Measurements from ENCODE around the gene BEND6.
"Not testable (repeated sequence)": the region's sequence is repeated elsewhere in the genome, so short reads cannot be mapped to it uniquely, and the experiment has no call there.

BEND6 gene

GRCh38 chr6:56986611-56987010, 31.7 kb downstream of the BEND6 start:
- no peak for DNase-seq

- DNase-seq = no peak
These were observed 33.2 kb downstream of the BEND6 start for GRCh38 chr6:56988145-56988544.

DNA sequence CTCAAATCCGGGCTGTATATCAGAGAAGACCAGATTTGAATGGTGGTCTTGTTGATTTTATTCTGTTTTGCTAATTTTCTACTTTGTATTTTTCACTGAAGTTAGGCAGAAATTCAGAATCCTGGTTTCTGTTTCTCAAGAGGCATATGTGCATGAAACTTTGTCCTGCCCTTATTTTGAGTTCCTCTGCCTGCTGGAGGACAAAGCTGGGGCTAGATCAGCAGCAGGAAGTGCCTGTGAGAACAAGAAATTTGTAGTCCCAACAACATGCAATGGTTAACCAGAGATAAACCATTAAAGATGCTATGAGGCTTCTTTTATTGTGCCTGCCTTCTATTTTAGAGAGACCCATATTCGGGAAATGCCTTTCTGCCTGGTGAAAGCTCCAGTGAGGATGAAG, 37.1 kb downstream of the BEND6 start:
- no peak for DNase-seq

DNA sequence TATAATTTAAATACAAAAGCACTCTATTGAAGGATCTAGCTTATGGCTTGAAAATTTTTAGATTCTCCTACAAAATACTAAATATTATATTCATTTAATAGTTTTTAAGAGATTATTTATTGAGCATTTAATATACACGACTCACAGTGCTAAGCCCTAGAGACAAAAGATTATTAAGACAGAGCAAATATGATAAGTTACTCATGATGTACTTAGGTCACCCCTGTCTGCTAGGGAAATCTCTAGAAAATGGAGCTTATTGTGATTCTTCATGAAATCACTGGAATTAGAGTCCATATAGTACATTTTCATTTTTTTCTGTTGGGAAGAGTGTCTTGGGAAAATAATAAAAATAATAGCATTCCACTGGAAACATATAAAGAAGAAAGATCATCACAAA, 37.8 kb downstream of the BEND6 start:
- DNase-seq = no peak

GRCh38 chr6:56995347-56995902, 40.5 kb downstream of the BEND6 start:
- no peak for DNase-seq

DNA sequence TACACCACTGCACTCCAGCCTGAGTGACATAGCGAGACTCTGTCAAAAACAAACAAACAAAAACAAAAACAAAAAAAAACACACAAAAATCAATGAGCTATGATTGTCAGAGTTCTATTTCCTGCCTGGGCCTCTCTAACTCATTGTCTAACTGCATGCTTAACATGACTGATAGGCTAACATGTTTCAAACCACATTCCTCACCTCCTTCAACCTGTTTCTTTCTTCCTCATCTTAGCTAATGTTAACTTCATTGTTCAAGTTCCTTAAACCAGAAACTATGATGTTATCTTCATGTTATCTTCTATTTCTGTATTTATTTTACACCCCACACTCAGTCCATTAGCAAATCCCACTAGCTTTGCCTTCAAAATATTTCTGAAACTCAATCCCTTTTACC, 41.5 kb downstream of the BEND6 start:
- no peak for DNase-seq

- no peak for DNase-seq
These were observed 44.1 kb downstream of the BEND6 start for GRCh38 chr6:56999049-56999448.

- not testable (repeated sequence) for DNase-seq
These were observed 44.8 kb downstream of the BEND6 start for GRCh38 chr6:56999748-57000147.

DNA sequence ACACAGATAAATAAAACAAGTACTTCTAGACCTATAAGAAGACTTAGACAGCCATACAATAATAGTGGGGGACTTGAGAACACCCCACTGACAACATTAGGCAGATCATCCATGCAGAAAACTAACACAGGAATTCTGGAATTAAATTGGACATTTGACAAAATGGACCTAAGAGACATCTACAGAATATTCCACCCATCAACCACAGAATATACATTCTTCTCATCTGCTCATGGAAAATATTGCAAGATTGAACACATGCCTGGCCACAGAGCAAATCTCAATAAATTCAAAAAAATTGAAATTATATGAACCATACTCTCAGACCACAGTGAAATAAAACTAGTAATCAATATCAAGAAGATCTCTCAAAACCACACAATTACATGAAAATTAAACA, 47.3 kb downstream of the BEND6 start:
- no peak for DNase-seq

DNA sequence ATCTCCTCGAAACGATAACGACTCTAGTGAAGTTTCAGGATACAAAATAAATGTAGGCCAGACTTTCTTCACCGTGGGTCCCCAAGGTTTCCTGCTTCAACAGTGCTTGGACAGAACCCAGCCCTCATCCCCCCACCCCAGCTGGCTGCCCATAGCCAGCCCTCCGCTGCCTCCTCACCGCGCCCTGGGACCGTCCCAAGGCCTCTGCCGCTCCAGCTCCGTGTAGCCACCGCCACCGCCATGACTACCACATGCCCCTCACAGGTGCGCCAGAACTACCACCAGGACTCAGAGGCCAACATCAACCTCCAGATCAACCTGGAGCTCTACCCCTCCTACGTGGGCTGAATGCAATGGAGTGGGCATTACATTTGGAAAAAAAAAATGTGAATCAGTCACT, 49.4 kb downstream of the BEND6 start:
- DNase-seq = no peak

DNA sequence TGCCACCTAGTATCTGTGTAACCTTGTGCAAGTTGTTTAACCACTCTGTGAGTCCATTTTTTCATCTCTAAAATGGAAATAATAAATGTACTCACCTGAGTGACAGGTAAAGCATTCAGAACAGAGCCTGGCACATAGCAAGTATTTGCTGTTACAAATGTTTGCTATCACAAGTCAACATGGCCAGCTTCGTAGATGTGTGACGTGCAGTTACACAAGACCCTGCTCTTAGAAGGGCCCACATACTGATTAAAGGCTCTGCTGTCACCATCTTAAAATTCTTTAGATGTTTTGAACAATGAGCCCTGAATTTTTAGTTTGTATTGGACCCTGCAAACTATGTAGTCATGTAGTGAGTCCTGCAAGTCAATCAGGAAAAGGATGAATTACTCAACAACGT, 51.2 kb downstream of the BEND6 start:
- no peak for DNase-seq

DNA sequence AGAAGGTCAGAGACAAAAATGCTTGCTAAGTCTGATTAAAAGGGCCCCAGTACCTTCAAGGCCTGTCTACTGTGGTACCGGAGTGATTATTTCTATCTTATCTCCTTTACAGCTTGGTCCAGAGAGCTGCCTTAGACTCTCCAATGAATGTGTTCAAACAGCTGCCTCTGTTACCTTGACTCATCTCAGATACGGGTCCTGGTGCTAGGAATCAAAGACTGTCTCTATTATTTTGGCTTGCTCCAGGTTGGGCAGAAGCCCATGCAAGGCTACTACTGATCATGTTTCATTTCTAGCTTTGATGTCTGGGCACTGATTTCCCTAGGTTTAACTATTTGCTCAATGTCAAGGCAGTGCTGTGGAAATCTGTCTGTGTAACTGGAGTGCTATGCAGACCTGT, 53.2 kb downstream of the BEND6 start:
- DNase-seq = not testable (repeated sequence)

GRCh38 chr6:57013521-57013926, 58.6 kb downstream of the BEND6 start:
- no peak for DNase-seq

- no peak for DNase-seq
These were observed 62.2 kb downstream of the BEND6 start for GRCh38 chr6:57017069-57017468.

DNA sequence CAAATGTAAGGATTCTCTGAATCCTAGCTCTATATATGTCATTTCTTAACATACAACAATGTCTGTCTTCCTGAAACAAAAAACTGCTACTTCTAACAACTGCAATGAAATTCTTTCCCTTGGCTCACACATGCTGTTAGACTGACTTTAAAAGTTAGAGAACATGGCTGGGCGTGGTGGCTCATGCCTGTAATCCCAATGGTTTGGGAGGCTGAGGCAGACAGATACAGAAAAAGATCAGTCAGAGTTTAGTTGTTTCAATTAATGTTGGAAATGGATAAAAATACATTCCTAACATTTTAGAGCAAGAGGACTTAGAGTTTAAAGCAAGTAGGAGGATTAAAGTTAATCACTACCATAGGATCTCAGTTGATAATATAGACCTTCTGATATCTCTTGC, 62.9 kb downstream of the BEND6 start:
- DNase-seq = no peak

- DNase-seq = no peak
These were observed 64.5 kb downstream of the BEND6 start for GRCh38 chr6:57019434-57019833.

DNA sequence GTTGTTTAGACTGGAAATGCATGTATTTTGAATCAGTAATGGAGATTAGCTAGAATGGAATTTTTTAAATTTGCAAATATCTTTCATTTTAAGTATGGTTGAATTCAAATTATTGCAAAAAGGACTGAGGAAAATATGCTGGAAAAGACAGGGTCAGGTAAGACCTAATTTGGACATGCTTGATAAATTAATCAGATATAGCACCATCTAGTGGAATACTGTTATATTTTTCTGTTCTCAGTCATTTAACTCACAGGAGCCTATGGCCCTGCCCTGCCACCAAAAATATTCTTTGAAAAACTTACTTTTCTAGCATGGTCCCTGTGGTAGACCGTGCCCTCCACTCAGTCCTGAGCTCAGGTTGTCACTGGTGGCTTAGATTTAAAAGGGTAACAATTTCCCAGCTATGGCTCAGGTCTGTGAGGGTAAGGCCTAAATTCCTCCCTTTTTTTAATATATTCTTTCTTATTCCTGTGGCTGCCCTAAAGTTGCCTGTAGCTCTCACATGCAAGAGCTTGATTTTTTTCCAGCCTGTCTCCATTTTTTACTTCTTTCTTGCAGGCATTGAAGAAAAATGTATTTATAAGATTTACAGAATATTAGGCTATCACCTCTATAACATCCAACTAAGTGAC, 66.3 kb downstream of the BEND6 start:
- peak; percentile 5 for DNase-seq

GRCh38 chr6:57024321-57024720, 69.4 kb downstream of the BEND6 start:
- DNase-seq = no peak

- no peak for DNase-seq
These were observed 69.9 kb downstream of the BEND6 start for GRCh38 chr6:57024775-57025174.

GRCh38 chr6:57026001-57026400, 71.1 kb downstream of the BEND6 start:
- DNase-seq = no peak

- DNase-seq = no peak
These were observed 72.4 kb downstream of the BEND6 start for GRCh38 chr6:57027301-57027700.

DNA sequence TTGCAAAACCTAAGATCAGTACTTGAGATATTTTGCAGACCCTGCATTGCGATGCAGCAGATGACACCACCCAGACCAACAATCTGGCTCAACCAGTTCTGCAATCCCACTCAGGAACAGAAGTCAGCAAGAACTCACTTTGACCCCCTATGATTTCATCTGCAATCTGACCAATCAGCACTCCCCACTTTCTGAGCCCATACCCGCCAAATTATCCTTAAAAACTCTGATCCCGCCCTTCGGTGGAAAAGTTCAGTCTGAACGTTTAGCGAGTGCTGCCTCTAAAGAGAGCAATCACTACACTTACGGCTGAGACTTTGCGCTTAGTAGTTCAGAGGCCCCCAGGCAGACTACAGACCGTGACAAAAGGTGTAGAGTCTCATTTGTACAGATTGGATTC, 74.3 kb downstream of the BEND6 start:
- DNase-seq = no peak

GRCh38 chr6:57033228-57033627, 78.3 kb downstream of the BEND6 start:
- no peak for DNase-seq

DNA sequence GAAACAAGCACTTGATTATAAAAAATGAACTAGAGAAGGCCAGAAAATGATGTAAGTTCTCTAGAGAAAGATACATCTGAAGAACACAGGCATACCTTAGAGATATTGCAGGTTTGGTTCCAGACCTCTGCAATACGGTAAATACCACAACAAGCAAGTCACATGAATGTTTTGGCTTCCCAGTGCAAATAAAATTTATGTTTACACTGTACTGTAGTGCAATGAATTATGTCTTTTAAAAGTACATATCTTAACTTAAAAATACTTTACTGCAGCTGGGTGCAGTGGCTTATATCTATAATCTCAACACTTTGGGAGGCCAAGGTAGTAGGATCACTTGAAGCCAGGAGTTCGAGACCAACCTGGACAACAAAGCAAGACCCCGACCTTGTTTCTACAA, 80.6 kb downstream of the BEND6 start:
- no peak for DNase-seq

DNA sequence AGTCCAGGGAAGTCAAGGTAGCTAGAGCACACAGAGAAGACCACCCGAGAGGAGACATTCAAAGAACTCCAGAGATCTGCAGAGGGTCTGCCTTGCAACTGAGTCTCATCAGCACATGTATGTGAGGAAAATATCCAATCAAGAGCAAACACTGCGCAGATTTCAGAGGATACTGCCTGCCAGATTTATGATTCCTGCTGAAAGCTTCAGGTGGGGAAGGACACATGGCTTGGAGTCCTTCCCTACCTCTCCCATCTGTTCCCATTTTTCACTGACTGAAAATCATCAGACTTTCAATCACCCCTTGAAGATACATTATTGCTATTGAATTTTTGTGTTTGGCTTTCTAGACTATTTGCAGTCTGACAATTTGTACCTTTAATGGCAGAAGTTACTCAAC, 84.0 kb downstream of the BEND6 start:
- DNase-seq = no peak

Data from CD4-positive, alpha-beta T cell treated with Interleukin-17A for 4 hours (primary cell).